ENCODE measurements around the gene DNAJA1.
A peak's percentile ranks its signal among the peaks of the same experiment; 100 is the strongest.

DNAJA1 gene

GRCh38 chr9:33029231-33029786, 4.2 kb downstream of the DNAJA1 start:
- no peak for DNase-seq

GRCh38 chr9:33030285-33030684, 5.2 kb downstream of the DNAJA1 start:
- DNase-seq = no peak

GRCh38 chr9:33032292-33032691, 7.2 kb downstream of the DNAJA1 start:
- DNase-seq = no peak

GRCh38 chr9:33032865-33033264, 7.8 kb downstream of the DNAJA1 start:
- DNase-seq = no peak

- DNase-seq = no peak
These were observed 15.8 kb downstream of the DNAJA1 start for GRCh38 chr9:33040792-33041431.

- DNase-seq = no peak
These were observed 16.5 kb downstream of the DNAJA1 start for GRCh38 chr9:33041432-33042188.

- DNase-seq = no peak
These were observed 17.4 kb downstream of the DNAJA1 start for GRCh38 chr9:33042473-33042872.

GRCh38 chr9:33043671-33044070, 18.6 kb downstream of the DNAJA1 start:
- no peak for DNase-seq

- DNase-seq = peak; percentile 79
These were observed 19.1 kb downstream of the DNAJA1 start for GRCh38 chr9:33044162-33044673.

- DNase-seq = no peak
These were observed 19.7 kb downstream of the DNAJA1 start for GRCh38 chr9:33044677-33045282.

GRCh38 chr9:33046061-33046460, 21.0 kb downstream of the DNAJA1 start:
- no peak for DNase-seq

GRCh38 chr9:33048054-33048465, 23.0 kb downstream of the DNAJA1 start:
- no peak for DNase-seq

GRCh38 chr9:33049680-33050361, 24.7 kb downstream of the DNAJA1 start:
- no peak for DNase-seq

- no peak for DNase-seq
These were observed 26.1 kb downstream of the DNAJA1 start for GRCh38 chr9:33051144-33051543.

GRCh38 chr9:33065157-33066076, 40.3 kb downstream of the DNAJA1 start:
- no peak for DNase-seq

GRCh38 chr9:33068991-33069390, 43.9 kb downstream of the DNAJA1 start:
- DNase-seq = no peak

- peak; percentile 98 for DNase-seq
These were observed 51.3 kb downstream of the DNAJA1 start, which contains the start of gene SMU1 for GRCh38 chr9:33076046-33077004. Gene SMU1 (minus strand): TSS chr9:33076674. CDS start chr9:33076608, 66 bp downstream.

GRCh38 chr9:33080534-33080933, 55.5 kb downstream of the DNAJA1 start:
- DNase-seq = no peak

- peak; percentile 88 for DNase-seq
These were observed 56.2 kb downstream of the DNAJA1 start for GRCh38 chr9:33081128-33081851.

- DNase-seq = peak; percentile 36
These were observed 57.1 kb downstream of the DNAJA1 start for GRCh38 chr9:33082128-33082527.
